Liver (tissue), 9 donors: ENCODE results near the gene DRG2. TPM values are rescaled to one million over a fixed set of nuclear protein-coding genes. Genes with fewer than 3 reads are reported as not detected.

Source experiments
- DNase-seq: peaks from one replicate; pipeline ENCODE4 v3.0.0-alpha.2; 2017; ENCODE audit warnings: low spot score
- H3K27ac ChIP-seq, 2 donors: one replicate each; pipeline ENCODE4 v1.7.0; 2013; ENCODE audit warnings: inconsistent platforms in 2 of 2, low read length in 2 of 2, control low read depth in 1 of 2, low read depth in 1 of 2, mild to moderate bottlenecking in 1 of 2
- H3K27me3 ChIP-seq, 4 donors: one replicate each; pipeline versions ENCODE4 v1.6.1 to v1.7.0; 2013; ENCODE audit warnings: low read length in 3 of 4, inconsistent platforms in 1 of 4, mild to moderate bottlenecking in 1 of 4, moderate library complexity in 1 of 4; ENCODE audit not compliant: control insufficient read depth in 4 of 4, insufficient read depth in 4 of 4
- H3K36me3 ChIP-seq, 4 donors: one replicate each; pipeline versions ENCODE4 v1.6.1 to v1.7.0; 2013; ENCODE audit warnings: low read length in 3 of 4, mild to moderate bottlenecking in 3 of 4, low read depth in 1 of 4, moderate library complexity in 1 of 4; ENCODE audit not compliant: control insufficient read depth in 4 of 4, insufficient read depth in 3 of 4
- H3K4me1 ChIP-seq, 4 donors: one replicate each; pipeline versions ENCODE4 v1.6.1 to v1.7.0; 2013; ENCODE audit warnings: low read length in 3 of 4, mild to moderate bottlenecking in 3 of 4, moderate library complexity in 1 of 4; ENCODE audit not compliant: control insufficient read depth in 4 of 4, insufficient read depth in 4 of 4
- H3K4me3 ChIP-seq, 3 donors: one replicate each; pipeline versions ENCODE4 v1.6.1 to v1.7.0; 2013; ENCODE audit warnings: low read length in 3 of 3, control low read depth in 1 of 3, low read depth in 1 of 3, mild to moderate bottlenecking in 1 of 3
- H3K9ac ChIP-seq, 2 donors: one replicate each; pipeline ENCODE4 v1.7.0; 2013; ENCODE audit warnings: low read length in 2 of 2, mild to moderate bottlenecking in 2 of 2, moderate library complexity in 2 of 2, control low read depth in 1 of 2, low read depth in 1 of 2
- H3K9me3 ChIP-seq, 4 donors: one replicate each; pipeline versions ENCODE4 v1.6.1 to v1.7.0; 2013; ENCODE audit warnings: low read length in 3 of 4; ENCODE audit not compliant: control insufficient read depth in 4 of 4
- EGR1 ChIP-seq, 2 donors: IDR thresholded peaks; 2 replicates each; pipeline ENCODE4 v1.6.1; 2016 to 2018; ENCODE audit warnings: antibody characterized with exemption in 2 of 2, low read depth in 2 of 2
- FOXA1 ChIP-seq: IDR thresholded peaks from 2 replicates; pipeline ENCODE4 v1.6.1; 2016; ENCODE audit warnings: antibody characterized with exemption
- GABPA ChIP-seq, 2 donors: IDR thresholded peaks in 1 of 2; conservative IDR thresholded peaks in 1 of 2; 2 replicates each; pipeline ENCODE4 v1.6.1; 2016; ENCODE audit warnings: antibody characterized with exemption in 2 of 2, mild to moderate bottlenecking in 1 of 2, moderate library complexity in 1 of 2
- HNF4A ChIP-seq, 2 donors: conservative IDR thresholded peaks; 2 replicates each; pipeline ENCODE4 v1.6.1; 2016; ENCODE audit warnings: antibody characterized with exemption in 2 of 2, mild to moderate bottlenecking in 2 of 2
- HNF4G ChIP-seq: IDR thresholded peaks from 2 replicates; pipeline ENCODE4 v1.6.1; 2016; ENCODE audit warnings: antibody characterized with exemption
- JUND ChIP-seq, 2 donors: IDR thresholded peaks; 2 replicates each; pipeline ENCODE4 v1.6.1; 2016; ENCODE audit warnings: antibody characterized with exemption in 2 of 2
- NR2F2 ChIP-seq: IDR thresholded peaks from 2 replicates; pipeline ENCODE4 v1.6.1; 2016; ENCODE audit warnings: antibody characterized with exemption
- RAD21 ChIP-seq, 2 donors: IDR thresholded peaks; 2 replicates each; pipeline ENCODE4 v1.6.1; 2016; ENCODE audit warnings: antibody characterized with exemption in 2 of 2, mild to moderate bottlenecking in 2 of 2
- RXRA ChIP-seq, 2 donors: IDR thresholded peaks; 2 replicates each; pipeline ENCODE4 v1.6.1; 2017 to 2018; ENCODE audit warnings: antibody characterized with exemption in 2 of 2, mild to moderate bottlenecking in 1 of 2
- SP1 ChIP-seq: IDR thresholded peaks from 2 replicates; pipeline ENCODE4 v1.6.1; 2018; ENCODE audit warnings: antibody characterized with exemption, mild to moderate bottlenecking
- TAF1 ChIP-seq: conservative IDR thresholded peaks from 2 replicates; pipeline ENCODE4 v1.6.1; 2016; ENCODE audit warnings: antibody characterized with exemption, mild to moderate bottlenecking
- WGBS: extraction: QIAGEN DNeasy Blood & Tissue Kit; methylation state at CpG from one replicate; pipeline ENCODE4 v1.1.7; 2013; 5-methylcytosine and 5-hydroxymethylcytosine counted together
- polyA plus RNA-seq, 2 donors: library from polyadenylated mRNA; stranded (reverse) in 1 of 2; unstranded in 1 of 2; fragments of 200-250 nt in 1 of 2; fragments of >200 nt in 1 of 2; fragmentation: Nextera tagmentation in 1 of 2; extraction: Ambion mirVana in 1 of 2; gene quantifications; one replicate each; pipeline versions ENCODE4 v1.2.1 to v1.2.3, GENCODE V29; 2013 to 2015
- total RNA-seq, 2 donors: library from RNA; depleted of rRNA; stranded (reverse); fragments of >200 nt; gene quantifications; one replicate each; pipeline ENCODE4 v1.2.3, GENCODE V29; 2014
- TF ChIP-seq, protein P1 (sequence below): IDR thresholded peaks from 2 replicates; pipeline ENCODE4 v1.6.1; 2016; ENCODE audit warnings: antibody characterized with exemption, mild to moderate bottlenecking
- TF ChIP-seq, protein P2 (sequence below): IDR thresholded peaks from 2 replicates; pipeline ENCODE4 v1.6.1; 2016; ENCODE audit warnings: antibody characterized with exemption
- TF ChIP-seq, protein P3 (sequence below): IDR thresholded peaks from 2 replicates; pipeline ENCODE4 v1.6.1; 2016; ENCODE audit warnings: antibody characterized with exemption
- TF ChIP-seq, protein P4 (sequence below): IDR thresholded peaks from 2 replicates; pipeline ENCODE4 v1.6.1; 2016; ENCODE audit warnings: antibody characterized with exemption
- TF ChIP-seq, protein P5 (sequence below): fragments of 150-350 bp; IDR thresholded peaks from 2 replicates; pipeline ENCODE4 v1.5.1; 2017; ENCODE audit warnings: improper control_type of control experiment, low read depth, low read length; ENCODE audit not compliant: missing input control
- donor health status: healthy.
- donor health status: healthy.
- donor health status: healthy.
- donor health status: healthy.
- donor health status: healthy.

Gene DRG2
- total and polyA plus RNA-seq, 4 donors, result 10.9 to 24.9 (median 18.6) TPM

DNA sequence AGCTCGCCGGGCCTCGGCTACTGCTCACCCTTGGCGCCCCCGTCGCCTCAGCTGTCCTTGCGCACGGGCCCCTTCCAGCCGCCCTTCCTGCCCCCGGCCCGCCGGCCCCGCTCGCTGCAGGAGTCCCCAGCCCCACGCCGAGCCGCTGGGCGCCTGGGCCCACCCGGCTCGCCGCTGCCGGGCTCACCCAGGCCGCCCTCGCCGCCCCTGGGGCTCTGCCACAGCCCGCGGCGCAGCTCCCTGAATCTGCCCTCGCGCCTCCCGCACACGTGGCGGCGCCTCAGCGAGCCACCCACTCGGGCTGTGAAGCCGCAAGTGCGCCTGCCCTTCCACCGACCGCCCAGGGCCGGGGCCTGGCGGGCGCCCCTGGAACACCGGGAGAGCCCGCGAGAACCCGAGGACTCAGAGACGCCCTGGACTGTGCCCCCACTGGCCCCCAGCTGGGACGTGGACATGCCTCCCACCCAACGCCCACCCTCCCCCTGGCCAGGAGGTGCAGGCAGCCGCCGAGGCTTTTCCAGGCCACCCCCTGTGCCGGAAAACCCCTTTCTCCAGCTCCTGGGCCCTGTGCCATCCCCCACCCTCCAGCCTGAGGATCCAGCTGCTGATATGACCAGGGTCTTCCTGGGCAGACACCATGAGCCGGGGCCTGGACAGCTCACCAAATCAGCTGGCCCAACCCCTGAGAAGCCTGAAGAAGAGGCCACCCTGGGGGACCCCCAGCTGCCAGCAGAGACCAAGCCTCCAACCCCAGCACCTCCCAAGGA, 33.6 kb downstream of the DRG2 start:
- H3K4me3 ChIP-seq, result no peak overlapping the region
- 93% methylated on average over 54 of the region's 54 CpGs for WGBS
- TF ChIP-seq HNF4A (conservative IDR thresholded peaks at IDR 0.05) (no peak), HNF4G (no peak), GABPA (IDR thresholded peaks at IDR 0.05 in 1 of 2, conservative IDR thresholded peaks at IDR 0.05 in 1 of 2) (no peak), RAD21 (IDR thresholded peaks at IDR 0.05) (no peak), FOXA1 (no peak), JUND (IDR thresholded peaks at IDR 0.05) (no peak), EGR1 (IDR thresholded peaks at IDR 0.05; ENCODE audit: low read depth in 2 of 2) (no peak), NR2F2 (no peak), TAF1 (no peak), RXRA (IDR thresholded peaks at IDR 0.05) (no peak), SP1 (no peak)
- TF ChIP-seq, protein P1, sequence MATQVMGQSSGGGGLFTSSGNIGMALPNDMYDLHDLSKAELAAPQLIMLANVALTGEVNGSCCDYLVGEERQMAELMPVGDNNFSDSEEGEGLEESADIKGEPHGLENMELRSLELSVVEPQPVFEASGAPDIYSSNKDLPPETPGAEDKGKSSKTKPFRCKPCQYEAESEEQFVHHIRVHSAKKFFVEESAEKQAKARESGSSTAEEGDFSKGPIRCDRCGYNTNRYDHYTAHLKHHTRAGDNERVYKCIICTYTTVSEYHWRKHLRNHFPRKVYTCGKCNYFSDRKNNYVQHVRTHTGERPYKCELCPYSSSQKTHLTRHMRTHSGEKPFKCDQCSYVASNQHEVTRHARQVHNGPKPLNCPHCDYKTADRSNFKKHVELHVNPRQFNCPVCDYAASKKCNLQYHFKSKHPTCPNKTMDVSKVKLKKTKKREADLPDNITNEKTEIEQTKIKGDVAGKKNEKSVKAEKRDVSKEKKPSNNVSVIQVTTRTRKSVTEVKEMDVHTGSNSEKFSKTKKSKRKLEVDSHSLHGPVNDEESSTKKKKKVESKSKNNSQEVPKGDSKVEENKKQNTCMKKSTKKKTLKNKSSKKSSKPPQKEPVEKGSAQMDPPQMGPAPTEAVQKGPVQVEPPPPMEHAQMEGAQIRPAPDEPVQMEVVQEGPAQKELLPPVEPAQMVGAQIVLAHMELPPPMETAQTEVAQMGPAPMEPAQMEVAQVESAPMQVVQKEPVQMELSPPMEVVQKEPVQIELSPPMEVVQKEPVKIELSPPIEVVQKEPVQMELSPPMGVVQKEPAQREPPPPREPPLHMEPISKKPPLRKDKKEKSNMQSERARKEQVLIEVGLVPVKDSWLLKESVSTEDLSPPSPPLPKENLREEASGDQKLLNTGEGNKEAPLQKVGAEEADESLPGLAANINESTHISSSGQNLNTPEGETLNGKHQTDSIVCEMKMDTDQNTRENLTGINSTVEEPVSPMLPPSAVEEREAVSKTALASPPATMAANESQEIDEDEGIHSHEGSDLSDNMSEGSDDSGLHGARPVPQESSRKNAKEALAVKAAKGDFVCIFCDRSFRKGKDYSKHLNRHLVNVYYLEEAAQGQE, result no peak
- TF ChIP-seq, protein P2, sequence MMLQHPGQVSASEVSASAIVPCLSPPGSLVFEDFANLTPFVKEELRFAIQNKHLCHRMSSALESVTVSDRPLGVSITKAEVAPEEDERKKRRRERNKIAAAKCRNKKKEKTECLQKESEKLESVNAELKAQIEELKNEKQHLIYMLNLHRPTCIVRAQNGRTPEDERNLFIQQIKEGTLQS, result no peak
- TF ChIP-seq, protein P3, sequence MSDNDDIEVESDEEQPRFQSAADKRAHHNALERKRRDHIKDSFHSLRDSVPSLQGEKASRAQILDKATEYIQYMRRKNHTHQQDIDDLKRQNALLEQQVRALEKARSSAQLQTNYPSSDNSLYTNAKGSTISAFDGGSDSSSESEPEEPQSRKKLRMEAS, result no peak
- TF ChIP-seq, protein P4, sequence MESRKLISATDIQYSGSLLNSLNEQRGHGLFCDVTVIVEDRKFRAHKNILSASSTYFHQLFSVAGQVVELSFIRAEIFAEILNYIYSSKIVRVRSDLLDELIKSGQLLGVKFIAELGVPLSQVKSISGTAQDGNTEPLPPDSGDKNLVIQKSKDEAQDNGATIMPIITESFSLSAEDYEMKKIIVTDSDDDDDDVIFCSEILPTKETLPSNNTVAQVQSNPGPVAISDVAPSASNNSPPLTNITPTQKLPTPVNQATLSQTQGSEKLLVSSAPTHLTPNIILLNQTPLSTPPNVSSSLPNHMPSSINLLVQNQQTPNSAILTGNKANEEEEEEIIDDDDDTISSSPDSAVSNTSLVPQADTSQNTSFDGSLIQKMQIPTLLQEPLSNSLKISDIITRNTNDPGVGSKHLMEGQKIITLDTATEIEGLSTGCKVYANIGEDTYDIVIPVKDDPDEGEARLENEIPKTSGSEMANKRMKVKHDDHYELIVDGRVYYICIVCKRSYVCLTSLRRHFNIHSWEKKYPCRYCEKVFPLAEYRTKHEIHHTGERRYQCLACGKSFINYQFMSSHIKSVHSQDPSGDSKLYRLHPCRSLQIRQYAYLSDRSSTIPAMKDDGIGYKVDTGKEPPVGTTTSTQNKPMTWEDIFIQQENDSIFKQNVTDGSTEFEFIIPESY, result no peak
- TF ChIP-seq, protein P5, sequence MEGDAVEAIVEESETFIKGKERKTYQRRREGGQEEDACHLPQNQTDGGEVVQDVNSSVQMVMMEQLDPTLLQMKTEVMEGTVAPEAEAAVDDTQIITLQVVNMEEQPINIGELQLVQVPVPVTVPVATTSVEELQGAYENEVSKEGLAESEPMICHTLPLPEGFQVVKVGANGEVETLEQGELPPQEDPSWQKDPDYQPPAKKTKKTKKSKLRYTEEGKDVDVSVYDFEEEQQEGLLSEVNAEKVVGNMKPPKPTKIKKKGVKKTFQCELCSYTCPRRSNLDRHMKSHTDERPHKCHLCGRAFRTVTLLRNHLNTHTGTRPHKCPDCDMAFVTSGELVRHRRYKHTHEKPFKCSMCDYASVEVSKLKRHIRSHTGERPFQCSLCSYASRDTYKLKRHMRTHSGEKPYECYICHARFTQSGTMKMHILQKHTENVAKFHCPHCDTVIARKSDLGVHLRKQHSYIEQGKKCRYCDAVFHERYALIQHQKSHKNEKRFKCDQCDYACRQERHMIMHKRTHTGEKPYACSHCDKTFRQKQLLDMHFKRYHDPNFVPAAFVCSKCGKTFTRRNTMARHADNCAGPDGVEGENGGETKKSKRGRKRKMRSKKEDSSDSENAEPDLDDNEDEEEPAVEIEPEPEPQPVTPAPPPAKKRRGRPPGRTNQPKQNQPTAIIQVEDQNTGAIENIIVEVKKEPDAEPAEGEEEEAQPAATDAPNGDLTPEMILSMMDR, result no peak
- peaks cover 8 to 18% (median 11%) of the 10 kb centered on the region in 4 donors for H3K4me1 ChIP-seq
- no peak for DNase-seq
- no peaks in the 10 kb centered on the region for H3K36me3 ChIP-seq
- no peaks in the 10 kb centered on the region for H3K27me3 ChIP-seq
- no peaks in the 10 kb centered on the region for H3K9me3 ChIP-seq
- H3K27ac ChIP-seq, result no peak overlapping the region
- H3K9ac ChIP-seq, result no peak overlapping the region
